ENCODE measurements around the gene WWOX. TPM values are rescaled to one million over a fixed set of nuclear protein-coding genes. Genes with fewer than 3 reads are reported as not detected.
A peak's percentile ranks its signal among the peaks of the same experiment; 100 is the strongest.

Gene WWOX
- total and polyA plus RNA-seq, 2 of the 13 experiments (the other 11 are each of a cell fraction or from before 2014, with no cell fraction given) = 9.1 to 37.4 TPM

DNA sequence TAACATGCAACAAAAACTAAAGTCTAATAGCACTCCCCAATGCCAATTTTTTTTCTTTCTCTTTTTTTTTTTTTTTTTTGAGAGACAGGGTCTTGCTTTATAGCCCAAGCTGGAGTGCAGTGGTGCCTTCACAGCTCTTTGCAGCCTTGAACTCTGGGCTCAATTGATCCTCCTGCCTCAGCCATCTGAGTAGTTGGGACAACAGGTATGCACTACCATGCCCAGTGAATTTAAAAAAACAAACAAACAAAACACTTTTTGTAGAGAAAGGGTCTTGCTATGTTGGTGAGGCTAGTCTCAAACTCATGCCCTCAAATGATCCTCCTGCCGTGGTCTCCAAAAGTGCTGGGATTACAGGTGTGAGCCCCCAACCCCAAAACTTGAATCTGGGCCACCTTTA, 632.3 kb downstream of the WWOX start (continued):
- TF ChIP-seq, protein P1, sequence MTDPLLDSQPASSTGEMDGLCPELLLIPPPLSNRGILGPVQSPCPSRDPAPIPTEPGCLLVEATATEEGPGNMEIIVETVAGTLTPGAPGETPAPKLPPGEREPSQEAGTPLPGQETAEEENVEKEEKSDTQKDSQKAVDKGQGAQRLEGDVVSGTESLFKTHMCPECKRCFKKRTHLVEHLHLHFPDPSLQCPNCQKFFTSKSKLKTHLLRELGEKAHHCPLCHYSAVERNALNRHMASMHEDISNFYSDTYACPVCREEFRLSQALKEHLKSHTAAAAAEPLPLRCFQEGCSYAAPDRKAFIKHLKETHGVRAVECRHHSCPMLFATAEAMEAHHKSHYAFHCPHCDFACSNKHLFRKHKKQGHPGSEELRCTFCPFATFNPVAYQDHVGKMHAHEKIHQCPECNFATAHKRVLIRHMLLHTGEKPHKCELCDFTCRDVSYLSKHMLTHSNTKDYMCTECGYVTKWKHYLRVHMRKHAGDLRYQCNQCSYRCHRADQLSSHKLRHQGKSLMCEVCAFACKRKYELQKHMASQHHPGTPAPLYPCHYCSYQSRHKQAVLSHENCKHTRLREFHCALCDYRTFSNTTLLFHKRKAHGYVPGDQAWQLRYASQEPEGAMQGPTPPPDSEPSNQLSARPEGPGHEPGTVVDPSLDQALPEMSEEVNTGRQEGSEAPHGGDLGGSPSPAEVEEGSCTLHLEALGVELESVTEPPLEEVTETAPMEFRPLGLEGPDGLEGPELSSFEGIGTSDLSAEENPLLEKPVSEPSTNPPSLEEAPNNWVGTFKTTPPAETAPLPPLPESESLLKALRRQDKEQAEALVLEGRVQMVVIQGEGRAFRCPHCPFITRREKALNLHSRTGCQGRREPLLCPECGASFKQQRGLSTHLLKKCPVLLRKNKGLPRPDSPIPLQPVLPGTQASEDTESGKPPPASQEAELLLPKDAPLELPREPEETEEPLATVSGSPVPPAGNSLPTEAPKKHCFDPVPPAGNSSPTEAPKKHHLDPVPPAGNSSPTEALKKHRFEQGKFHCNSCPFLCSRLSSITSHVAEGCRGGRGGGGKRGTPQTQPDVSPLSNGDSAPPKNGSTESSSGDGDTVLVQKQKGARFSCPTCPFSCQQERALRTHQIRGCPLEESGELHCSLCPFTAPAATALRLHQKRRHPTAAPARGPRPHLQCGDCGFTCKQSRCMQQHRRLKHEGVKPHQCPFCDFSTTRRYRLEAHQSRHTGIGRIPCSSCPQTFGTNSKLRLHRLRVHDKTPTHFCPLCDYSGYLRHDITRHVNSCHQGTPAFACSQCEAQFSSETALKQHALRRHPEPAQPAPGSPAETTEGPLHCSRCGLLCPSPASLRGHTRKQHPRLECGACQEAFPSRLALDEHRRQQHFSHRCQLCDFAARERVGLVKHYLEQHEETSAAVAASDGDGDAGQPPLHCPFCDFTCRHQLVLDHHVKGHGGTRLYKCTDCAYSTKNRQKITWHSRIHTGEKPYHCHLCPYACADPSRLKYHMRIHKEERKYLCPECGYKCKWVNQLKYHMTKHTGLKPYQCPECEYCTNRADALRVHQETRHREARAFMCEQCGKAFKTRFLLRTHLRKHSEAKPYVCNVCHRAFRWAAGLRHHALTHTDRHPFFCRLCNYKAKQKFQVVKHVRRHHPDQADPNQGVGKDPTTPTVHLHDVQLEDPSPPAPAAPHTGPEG (CRISPR knock-in tag; IDR thresholded peaks at IDR 0.05) = no peak
- TF ChIP-seq ZFP36L1 (CRISPR knock-in tag; IDR thresholded peaks at IDR 0.05) = no peak
- TF ChIP-seq ZNF451 (CRISPR knock-in tag; IDR thresholded peaks at IDR 0.05) = no peak
- no peak for TF ChIP-seq TARDBP (CRISPR knock-in tag; IDR thresholded peaks at IDR 0.05)
- TF ChIP-seq ZNF674 (CRISPR knock-in tag; IDR thresholded peaks at IDR 0.05; ENCODE audit: low read depth) = no peak
- no peak for TF ChIP-seq ZBTB38 (CRISPR knock-in tag; IDR thresholded peaks at IDR 0.05)
- TF ChIP-seq NAIF1 (CRISPR knock-in tag; IDR thresholded peaks at IDR 0.05; ENCODE audit: borderline replicate concordance) = no peak
- no peak for TF ChIP-seq TOPORS (CRISPR knock-in tag; IDR thresholded peaks at IDR 0.05)
- TF ChIP-seq U2AF1 (optimal IDR thresholded peaks at IDR 0.05; ENCODE audit: low read depth, low read length) = no peak
- peak; percentile 75 for TF ChIP-seq HNF4A (CRISPR knock-in tag; IDR thresholded peaks at IDR 0.05)
- no peak for TF ChIP-seq ZNF747 (CRISPR knock-in tag; IDR thresholded peaks at IDR 0.05; ENCODE audit: borderline replicate concordance)
- 0 out of 2 replicates have a peak, but pooled peaks have one; percentile 71 for TF ChIP-seq ZMYM2 (CRISPR knock-in tag; IDR thresholded peaks at IDR 0.05)
- TF ChIP-seq NR2F6 (IDR thresholded peaks at IDR 0.05) = no peak
- 0 out of 2 replicates have a peak, but pooled peaks have one; percentile 14 for TF ChIP-seq NR2F6 (CRISPR knock-in tag; IDR thresholded peaks at IDR 0.05)
- TF ChIP-seq CBX2 (IDR thresholded peaks at IDR 0.05; ENCODE audit: low read depth, low read length) = no peak
- no peak for TF ChIP-seq CBX2 (CRISPR knock-in tag; IDR thresholded peaks at IDR 0.05; ENCODE audit: low read depth)
- TF ChIP-seq ZZZ3 (CRISPR knock-in tag; IDR thresholded peaks at IDR 0.05; ENCODE audit: borderline replicate concordance) = no peak
- TF ChIP-seq EHMT2 (IDR thresholded peaks at IDR 0.05; ENCODE audit: borderline replicate concordance, low read depth, low read length) = no peak
- no peak for TF ChIP-seq ELF3 (CRISPR knock-in tag; IDR thresholded peaks at IDR 0.05)
- no peak for TF ChIP-seq ELF4 (CRISPR knock-in tag; IDR thresholded peaks at IDR 0.05; ENCODE audit: borderline replicate concordance)
- 0 out of 2 replicates have a peak, but pooled peaks have one; percentile 39 for TF ChIP-seq ZNF430 (CRISPR knock-in tag; IDR thresholded peaks at IDR 0.05)
- TF ChIP-seq, protein P2, sequence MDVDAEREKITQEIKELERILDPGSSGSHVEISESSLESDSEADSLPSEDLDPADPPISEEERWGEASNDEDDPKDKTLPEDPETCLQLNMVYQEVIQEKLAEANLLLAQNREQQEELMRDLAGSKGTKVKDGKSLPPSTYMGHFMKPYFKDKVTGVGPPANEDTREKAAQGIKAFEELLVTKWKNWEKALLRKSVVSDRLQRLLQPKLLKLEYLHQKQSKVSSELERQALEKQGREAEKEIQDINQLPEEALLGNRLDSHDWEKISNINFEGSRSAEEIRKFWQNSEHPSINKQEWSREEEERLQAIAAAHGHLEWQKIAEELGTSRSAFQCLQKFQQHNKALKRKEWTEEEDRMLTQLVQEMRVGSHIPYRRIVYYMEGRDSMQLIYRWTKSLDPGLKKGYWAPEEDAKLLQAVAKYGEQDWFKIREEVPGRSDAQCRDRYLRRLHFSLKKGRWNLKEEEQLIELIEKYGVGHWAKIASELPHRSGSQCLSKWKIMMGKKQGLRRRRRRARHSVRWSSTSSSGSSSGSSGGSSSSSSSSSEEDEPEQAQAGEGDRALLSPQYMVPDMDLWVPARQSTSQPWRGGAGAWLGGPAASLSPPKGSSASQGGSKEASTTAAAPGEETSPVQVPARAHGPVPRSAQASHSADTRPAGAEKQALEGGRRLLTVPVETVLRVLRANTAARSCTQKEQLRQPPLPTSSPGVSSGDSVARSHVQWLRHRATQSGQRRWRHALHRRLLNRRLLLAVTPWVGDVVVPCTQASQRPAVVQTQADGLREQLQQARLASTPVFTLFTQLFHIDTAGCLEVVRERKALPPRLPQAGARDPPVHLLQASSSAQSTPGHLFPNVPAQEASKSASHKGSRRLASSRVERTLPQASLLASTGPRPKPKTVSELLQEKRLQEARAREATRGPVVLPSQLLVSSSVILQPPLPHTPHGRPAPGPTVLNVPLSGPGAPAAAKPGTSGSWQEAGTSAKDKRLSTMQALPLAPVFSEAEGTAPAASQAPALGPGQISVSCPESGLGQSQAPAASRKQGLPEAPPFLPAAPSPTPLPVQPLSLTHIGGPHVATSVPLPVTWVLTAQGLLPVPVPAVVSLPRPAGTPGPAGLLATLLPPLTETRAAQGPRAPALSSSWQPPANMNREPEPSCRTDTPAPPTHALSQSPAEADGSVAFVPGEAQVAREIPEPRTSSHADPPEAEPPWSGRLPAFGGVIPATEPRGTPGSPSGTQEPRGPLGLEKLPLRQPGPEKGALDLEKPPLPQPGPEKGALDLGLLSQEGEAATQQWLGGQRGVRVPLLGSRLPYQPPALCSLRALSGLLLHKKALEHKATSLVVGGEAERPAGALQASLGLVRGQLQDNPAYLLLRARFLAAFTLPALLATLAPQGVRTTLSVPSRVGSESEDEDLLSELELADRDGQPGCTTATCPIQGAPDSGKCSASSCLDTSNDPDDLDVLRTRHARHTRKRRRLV (CRISPR knock-in tag; IDR thresholded peaks at IDR 0.05) = no peak
